HEK293T (cell line): ENCODE measurements around the gene NT5DC1.

Experiments
- CTCF ChIA-PET: fragments of 350-600 bp; formaldehyde crosslinking; extraction: SDS; loops from one replicate; lab custom pipeline; 2021; ENCODE audit warnings: antibody characterized with exemption, inconsistent platforms; lab: Yijun Ruan, JAX
- POLR2A ChIA-PET: fragments of 350-600 bp; formaldehyde crosslinking; extraction: SDS; loops from one replicate; lab custom pipeline; 2020; ENCODE audit warnings: antibody characterized with exemption, inconsistent platforms; lab: Yijun Ruan, JAX
- DNase-seq: peaks from one replicate; pipeline ENCODE4 v3.0.0; 2012; ENCODE audit warnings: mixed read lengths; ENCODE audit errors: extremely low spot score
- ARNT ChIP-seq: fragments of 450-650 bp; IDR thresholded peaks from 2 replicates; pipeline ENCODE4 v1.6.1; 2017; ENCODE audit warnings: mild to moderate bottlenecking
- BHLHE40 ChIP-seq: fragments of 450-650 bp; IDR thresholded peaks from 2 replicates; pipeline ENCODE4 v1.6.1; 2016; ENCODE audit warnings: mild to moderate bottlenecking, moderate library complexity, borderline replicate concordance
- CTBP1 ChIP-seq: fragments of 450-650 bp; IDR thresholded peaks from 2 replicates; pipeline ENCODE4 v1.6.1; 2016; ENCODE audit warnings: borderline replicate concordance
- ELF4 ChIP-seq: fragments of 450-650 bp; IDR thresholded peaks from 2 replicates; pipeline ENCODE4 v1.6.1; 2017; ENCODE audit warnings: antibody characterized with exemption
- FOXA1 ChIP-seq: fragments of 450-650 bp; IDR thresholded peaks from 2 replicates; pipeline ENCODE4 v1.6.1; 2016; ENCODE audit warnings: mild to moderate bottlenecking
- FOXK2 ChIP-seq: fragments of 450-650 bp; IDR thresholded peaks from 2 replicates; pipeline ENCODE4 v1.6.1; 2016; ENCODE audit warnings: mild to moderate bottlenecking
- FOXM1 ChIP-seq: fragments of 450-650 bp; IDR thresholded peaks from 2 replicates; pipeline ENCODE4 v1.6.1; 2017; ENCODE audit warnings: mild to moderate bottlenecking, borderline replicate concordance
- HDGF ChIP-seq: fragments of 450-650 bp; IDR thresholded peaks from 2 replicates; pipeline ENCODE4 v1.6.1; 2017; ENCODE audit warnings: antibody characterized with exemption, borderline replicate concordance
- L3MBTL2 ChIP-seq: fragments of 450-650 bp; conservative IDR thresholded peaks from 2 replicates; pipeline ENCODE4 v1.6.1; 2016; ENCODE audit warnings: mild to moderate bottlenecking
- LEF1 ChIP-seq: fragments of 450-650 bp; IDR thresholded peaks from 2 replicates; pipeline ENCODE4 v1.6.1; 2017; ENCODE audit warnings: mild to moderate bottlenecking, borderline replicate concordance
- NFRKB ChIP-seq: fragments of 450-650 bp; IDR thresholded peaks from 2 replicates; pipeline ENCODE4 v1.6.1; 2016; ENCODE audit warnings: mild to moderate bottlenecking, moderate library complexity
- PKNOX1 ChIP-seq: fragments of 450-650 bp; IDR thresholded peaks from 2 replicates; pipeline ENCODE4 v1.6.1; 2016
- SP1 ChIP-seq: fragments of 450-650 bp; IDR thresholded peaks from 2 replicates; pipeline ENCODE4 v1.6.1; 2017
- SUZ12 ChIP-seq: fragments of 450-650 bp; IDR thresholded peaks from 2 replicates; pipeline ENCODE4 v1.6.1; 2016; ENCODE audit warnings: mild to moderate bottlenecking
- TARDBP ChIP-seq: fragments of 450-650 bp; IDR thresholded peaks from 2 replicates; pipeline ENCODE4 v1.6.1; 2016
- ZNF384 ChIP-seq: fragments of 450-650 bp; IDR thresholded peaks from 2 replicates; pipeline ENCODE4 v1.6.1; 2016

The NT5DC1 gene

DNA sequence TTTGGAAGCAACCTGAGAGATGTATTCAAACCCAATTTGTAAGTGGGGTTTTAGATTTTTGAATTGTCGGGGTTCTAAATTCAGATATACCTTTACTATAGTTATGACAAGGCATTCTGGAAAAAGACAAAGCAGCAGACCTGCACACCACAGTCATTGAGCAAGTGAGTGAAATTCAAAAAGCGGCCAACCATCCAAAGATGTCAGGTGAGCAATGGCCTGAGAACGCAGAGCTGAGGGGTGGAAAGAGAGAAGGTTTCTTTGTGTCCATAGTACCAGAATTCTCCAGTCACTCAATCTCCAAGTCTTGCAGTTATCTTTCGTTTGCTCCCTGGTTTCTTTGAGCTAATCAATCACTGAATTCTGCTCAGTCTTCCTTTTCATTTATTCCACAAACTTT, 38.2 kb upstream of the NT5DC1 start:
- no peak for TF ChIP-seq PKNOX1
- TF ChIP-seq FOXA1 = no peak
- no peak for TF ChIP-seq SUZ12
- no peak for DNase-seq
- CTCF ChIA-PET = no interaction called here
- POLR2A ChIA-PET = no interaction called here

DNA sequence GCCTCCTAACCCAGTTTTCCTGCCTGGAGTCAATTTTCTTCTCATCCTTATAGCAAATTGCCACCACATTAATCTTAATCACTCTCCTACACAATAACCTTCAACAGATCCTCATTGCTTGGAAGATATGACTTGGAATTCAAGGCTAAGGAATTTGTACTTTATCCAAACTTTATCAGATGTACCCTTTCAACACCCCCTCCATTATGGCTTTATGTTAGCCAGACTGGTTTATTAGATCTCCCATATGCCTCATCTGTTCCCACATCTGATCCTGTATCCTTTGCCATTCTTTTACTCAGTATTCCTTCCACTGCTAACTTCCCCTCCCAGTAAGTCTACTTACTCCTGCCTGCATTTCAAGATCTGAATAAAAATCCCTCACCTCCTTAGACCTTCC, 36.0 kb upstream of the NT5DC1 start:
- no peak for TF ChIP-seq TARDBP
- TF ChIP-seq FOXA1 = no peak
- TF ChIP-seq HDGF = no peak
- no peak for TF ChIP-seq NFRKB
- TF ChIP-seq FOXM1 = no peak
- no peak for TF ChIP-seq CTBP1
- no peak for TF ChIP-seq PKNOX1
- TF ChIP-seq LEF1 = no peak
- TF ChIP-seq ARNT = no peak
- no peak for TF ChIP-seq ELF4
- POLR2A ChIA-PET = no interaction called here
- CTCF ChIA-PET = no interaction called here
- DNase-seq = no peak

DNA sequence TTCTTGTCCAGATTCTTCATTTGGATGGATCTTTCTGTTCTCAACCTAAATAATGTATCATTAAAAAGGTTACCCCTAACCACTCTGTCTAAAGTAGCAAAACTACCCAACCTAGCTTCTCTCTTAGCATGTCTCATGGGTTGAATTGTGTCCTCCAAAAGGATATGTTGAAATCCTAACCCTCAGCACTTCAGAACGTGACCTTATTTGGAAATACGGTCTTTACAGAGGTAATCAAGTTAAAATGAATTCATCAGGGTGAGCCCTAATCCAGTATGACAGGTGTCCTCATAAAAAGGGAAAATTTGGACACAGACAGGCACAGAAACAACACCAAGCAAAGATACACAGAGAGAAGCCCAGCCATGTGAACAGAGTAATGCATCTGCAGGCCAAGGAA, 33.9 kb upstream of the NT5DC1 start:
- no peak for DNase-seq
- ChIA-PET CTCF (no interaction called here), POLR2A (no interaction called here)
- TF ChIP-seq BHLHE40 = no peak
- TF ChIP-seq FOXA1 = no peak
- no peak for TF ChIP-seq ARNT
- TF ChIP-seq SP1 = no peak
- TF ChIP-seq L3MBTL2 = no peak
- no peak for TF ChIP-seq TARDBP
- no peak for TF ChIP-seq CTBP1
- no peak for TF ChIP-seq FOXK2
- no peak for TF ChIP-seq ELF4
- TF ChIP-seq HDGF = no peak
- no peak for TF ChIP-seq LEF1
- no peak for TF ChIP-seq FOXM1
- TF ChIP-seq SUZ12 = no peak
- TF ChIP-seq ZNF384 = no peak

GRCh38 chr6:116070101-116070500, 30.6 kb upstream of the NT5DC1 start:
- DNase-seq = no peak
- TF ChIP-seq ARNT (no peak), FOXM1 (no peak), TARDBP (no peak)
- ChIA-PET CTCF (no interaction called here), POLR2A (interaction anchor here (0.8 kb wide), 1 partner anchor 31 kb away, joined by 4 read pairs; the partner anchor contains the start of gene NT5DC1)

- TF ChIP-seq BHLHE40 (no peak), SP1 (no peak), CTBP1 (no peak), SUZ12 (no peak)
- POLR2A ChIA-PET = no interaction called here
- CTCF ChIA-PET = no interaction called here
- no peak for DNase-seq
These were observed 29.9 kb upstream of the NT5DC1 start for GRCh38 chr6:116070616-116071389.

DNA sequence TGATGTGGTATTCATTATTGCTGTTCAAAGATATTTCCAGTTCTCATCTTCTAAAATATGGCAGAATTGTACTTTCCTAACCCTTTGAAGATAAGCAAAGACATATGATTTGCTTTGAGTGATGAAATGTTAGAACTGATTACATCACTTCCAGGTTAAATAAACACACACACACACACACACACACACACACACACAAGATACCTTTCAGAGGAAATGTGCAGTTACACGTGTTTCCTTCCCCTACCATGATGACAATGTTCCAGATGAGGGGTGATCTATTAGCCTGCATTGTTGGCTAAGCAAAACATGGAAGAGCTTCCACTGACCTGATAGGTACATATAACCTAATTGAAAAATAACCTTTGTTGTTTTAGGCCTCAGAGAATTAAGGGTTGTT, 28.3 kb upstream of the NT5DC1 start:
- no peak for DNase-seq
- TF ChIP-seq ELF4 (no peak), LEF1 (no peak), ARNT (no peak), FOXA1 (no peak), HDGF (no peak), PKNOX1 (no peak), ZNF384 (no peak)
- ChIA-PET CTCF (no interaction called here), POLR2A (interaction anchor here (1.1 kb wide), 1 partner anchor 28 kb away, joined by 4 read pairs; the partner anchor contains the start of gene NT5DC1)

GRCh38 chr6:116073765-116074440, 26.8 kb upstream of the NT5DC1 start:
- no peak for TF ChIP-seq SP1
- no peak for TF ChIP-seq L3MBTL2
- no peak for TF ChIP-seq SUZ12
- no peak for TF ChIP-seq HDGF
- TF ChIP-seq FOXA1 = no peak
- no peak for TF ChIP-seq ELF4
- TF ChIP-seq FOXK2 = no peak
- TF ChIP-seq FOXM1 = no peak
- no peak for TF ChIP-seq LEF1
- TF ChIP-seq BHLHE40 = no peak
- no peak for TF ChIP-seq NFRKB
- no peak for TF ChIP-seq PKNOX1
- no peak for TF ChIP-seq ZNF384
- ChIA-PET POLR2A (interaction anchor here (1.1 to 1.3 kb wide), 2 partner anchors 13 to 27 kb away, joined by 4 to 7 read pairs; partner anchors contain the start of genes FRK and NT5DC1), CTCF (interaction anchor here (0.5 to 1.2 kb wide), 3 partner anchors 23 to 63 kb away, joined by 3 to 4 read pairs (median 3); no protein-coding TSS in a partner anchor)
- DNase-seq = no peak
